ENCODE measurements around the gene RELCH.

- no peak for TF ChIP-seq SRF (IDR thresholded peaks at IDR 0.05; ENCODE audit: low read depth in 2 of 2, low read length in 2 of 2)
- no peak for TF ChIP-seq CTCF (IDR thresholded peaks at IDR 0.05 in 2 of 3, conservative IDR thresholded peaks at IDR 0.05 in 1 of 3; ENCODE audit: control insufficient read depth in 2 of 3, extremely low read depth in 1 of 3, insufficient read depth in 1 of 3, low read depth in 3 of 3, low read length in 3 of 3)
- TF ChIP-seq CREM (IDR thresholded peaks at IDR 0.05; ENCODE audit: low read depth), result no peak
- no peak for TF ChIP-seq ZNF207 (IDR thresholded peaks at IDR 0.05; ENCODE audit: borderline replicate concordance)
- TF ChIP-seq HDAC2 (IDR thresholded peaks at IDR 0.05), result no peak
- no peak for TF ChIP-seq ZZZ3 (IDR thresholded peaks at IDR 0.05; ENCODE audit: control insufficient read depth, insufficient read length, low read depth)
- no peak for TF ChIP-seq USF1 (IDR thresholded peaks at IDR 0.05; ENCODE audit: borderline replicate concordance, extremely low read length, insufficient read depth, low read depth, low read length)
- TF ChIP-seq RCOR1 (conservative IDR thresholded peaks at IDR 0.05; ENCODE audit: low read depth, low read length), result no peak
- no peak for TF ChIP-seq SP1 (IDR thresholded peaks at IDR 0.05; ENCODE audit: low read depth, low read length)
- TF ChIP-seq SMARCA5 (IDR thresholded peaks at IDR 0.05), result no peak
- TF ChIP-seq EGR1 (IDR thresholded peaks at IDR 0.05; ENCODE audit: borderline replicate concordance in 1 of 2, low read depth in 2 of 2, low read length in 2 of 2), result no peak
These were observed 136.6 kb downstream of the RELCH start for GRCh38 chr18:62323483-62324180.
